ENCODE measurements around the gene WWTR1. TPM values are rescaled to one million over a fixed set of nuclear protein-coding genes. Genes with fewer than 3 reads are reported as not detected.

WWTR1 gene
- total RNA-seq, 1 experiment from 2014 or later = 25.5 TPM

GRCh38 chr3:149657926-149658743, at the start of gene WWTR1 (continued):
- TF ChIP-seq PREB (CRISPR knock-in tag; IDR thresholded peaks at IDR 0.05; ENCODE audit: borderline replicate concordance) (no peak), ZNF232 (CRISPR knock-in tag; IDR thresholded peaks at IDR 0.05) (no peak), ZNF281 (CRISPR knock-in tag; IDR thresholded peaks at IDR 0.05) (0 out of 2 replicates have a peak, but pooled peaks have one; percentile 38), ZNF512 (CRISPR knock-in tag; IDR thresholded peaks at IDR 0.05; ENCODE audit: borderline replicate concordance) (no peak), NR3C1 (CRISPR knock-in tag; conservative IDR thresholded peaks at IDR 0.05; ENCODE audit: low read depth) (no peak), EMX1 (CRISPR knock-in tag; IDR thresholded peaks at IDR 0.05) (no peak), ZNF671 (CRISPR knock-in tag; IDR thresholded peaks at IDR 0.05) (peak; percentile 64; the same call in 1 of the 2 replicates), MXD4 (CRISPR knock-in tag; IDR thresholded peaks at IDR 0.05; ENCODE audit: borderline replicate concordance) (no peak), IRF2 (CRISPR knock-in tag; IDR thresholded peaks at IDR 0.05; ENCODE audit: borderline replicate concordance, low read depth) (no peak), ZBTB43 (CRISPR knock-in tag; IDR thresholded peaks at IDR 0.05) (no peak), FOXJ3 (CRISPR knock-in tag; IDR thresholded peaks at IDR 0.05; ENCODE audit: borderline replicate concordance) (no peak), JAZF1 (CRISPR knock-in tag; IDR thresholded peaks at IDR 0.05) (no peak), ERG (CRISPR knock-in tag; IDR thresholded peaks at IDR 0.05) (no peak), TCF7 (CRISPR knock-in tag; IDR thresholded peaks at IDR 0.05; ENCODE audit: low read depth) (no peak), ATF2 (CRISPR knock-in tag; IDR thresholded peaks at IDR 0.05; ENCODE audit: borderline replicate concordance, low read depth) (no peak), ZMAT4 (CRISPR knock-in tag; IDR thresholded peaks at IDR 0.05) (no peak), MAX (CRISPR knock-in tag; IDR thresholded peaks at IDR 0.05) (peak; percentile 67; the same call in 1 of the 2 replicates), GRHL2 (CRISPR knock-in tag; IDR thresholded peaks at IDR 0.05; ENCODE audit: insufficient replicate concordance, severe bottlenecking) (no peak), OVOL2 (CRISPR knock-in tag; IDR thresholded peaks at IDR 0.05; ENCODE audit: borderline replicate concordance) (no peak), GABPB1 (CRISPR knock-in tag; IDR thresholded peaks at IDR 0.05) (no peak; the same call in none of the 2 replicates), PRDM15 (CRISPR knock-in tag; IDR thresholded peaks at IDR 0.05) (no peak), JUN (CRISPR knock-in tag; IDR thresholded peaks at IDR 0.05) (no peak), E2F5 (CRISPR knock-in tag; IDR thresholded peaks at IDR 0.05) (peak; percentile 37)

Measured in WTC11 (cell line).